ENCODE data around the gene TOR4A. TPM values are rescaled to one million over a fixed set of nuclear protein-coding genes. Genes with fewer than 3 reads are reported as not detected.
A peak's percentile ranks its signal among the peaks of the same experiment; 100 is the strongest.

TOR4A gene
- total RNA-seq, 2 donors from 2014 or later, result 14.2 to 18.9 TPM

DNA sequence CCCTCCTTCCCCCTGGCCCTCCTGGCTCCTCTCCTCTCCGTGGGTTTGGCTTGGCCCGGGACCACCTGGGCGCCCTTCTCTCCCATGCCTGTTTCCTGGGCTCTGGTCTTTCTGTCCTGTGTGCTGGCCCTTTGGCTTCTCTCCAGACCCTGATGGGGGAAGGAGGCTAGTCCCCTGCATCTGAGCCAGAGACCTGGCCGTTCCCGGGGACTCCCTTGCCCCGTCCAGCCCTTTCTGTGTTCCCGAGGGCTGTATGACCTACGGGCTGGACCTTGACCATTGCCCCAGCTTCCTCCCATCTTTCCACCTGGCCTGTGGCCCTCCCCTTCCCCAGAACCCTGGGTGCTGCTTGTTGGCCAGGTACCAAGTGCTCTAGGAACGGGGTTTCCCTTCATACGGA, 14.0 kb upstream of the TOR4A start:
- H3K9me3 Mint-ChIP-seq, result no peaks in the 10 kb centered on the region
- peaks cover 31% of the 10 kb centered on the region for H3K36me3 Mint-ChIP-seq (ENCODE audit: low read depth)
- no peak overlapping the region for H3K4me3 ChIP-seq (ENCODE audit: low read length)
- H3K27me3 ChIP-seq (ENCODE audit: control insufficient read depth, insufficient read depth, low read length, poor library complexity, severe bottlenecking), result no peaks in the 10 kb centered on the region
- TF ChIP-seq, protein P1, sequence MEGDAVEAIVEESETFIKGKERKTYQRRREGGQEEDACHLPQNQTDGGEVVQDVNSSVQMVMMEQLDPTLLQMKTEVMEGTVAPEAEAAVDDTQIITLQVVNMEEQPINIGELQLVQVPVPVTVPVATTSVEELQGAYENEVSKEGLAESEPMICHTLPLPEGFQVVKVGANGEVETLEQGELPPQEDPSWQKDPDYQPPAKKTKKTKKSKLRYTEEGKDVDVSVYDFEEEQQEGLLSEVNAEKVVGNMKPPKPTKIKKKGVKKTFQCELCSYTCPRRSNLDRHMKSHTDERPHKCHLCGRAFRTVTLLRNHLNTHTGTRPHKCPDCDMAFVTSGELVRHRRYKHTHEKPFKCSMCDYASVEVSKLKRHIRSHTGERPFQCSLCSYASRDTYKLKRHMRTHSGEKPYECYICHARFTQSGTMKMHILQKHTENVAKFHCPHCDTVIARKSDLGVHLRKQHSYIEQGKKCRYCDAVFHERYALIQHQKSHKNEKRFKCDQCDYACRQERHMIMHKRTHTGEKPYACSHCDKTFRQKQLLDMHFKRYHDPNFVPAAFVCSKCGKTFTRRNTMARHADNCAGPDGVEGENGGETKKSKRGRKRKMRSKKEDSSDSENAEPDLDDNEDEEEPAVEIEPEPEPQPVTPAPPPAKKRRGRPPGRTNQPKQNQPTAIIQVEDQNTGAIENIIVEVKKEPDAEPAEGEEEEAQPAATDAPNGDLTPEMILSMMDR (conservative IDR thresholded peaks at IDR 0.05), result no peak
- peaks cover 41% of the 10 kb centered on the region for H3K36me3 ChIP-seq (ENCODE audit: control insufficient read depth, insufficient read depth, low read length)
- DNase-seq, result no peak
- no peaks in the 10 kb centered on the region for H3K9me3 ChIP-seq (ENCODE audit: control insufficient read depth, low read length)
- no peaks in the 10 kb centered on the region for H3K4me1 Mint-ChIP-seq
- no peaks in the 10 kb centered on the region for H3K27me3 Mint-ChIP-seq (ENCODE audit: insufficient read depth)
- no peak overlapping the region for H3K4me3 Mint-ChIP-seq
- WGBS, 2 experiments (ENCODE audit: insufficient coverage in 1 of 2, insufficient read length in 1 of 2), result 82 to 98% methylated on average over 7 to 10 of the region's 10 CpGs
- H3K4me1 ChIP-seq (ENCODE audit: control insufficient read depth, insufficient read depth, low read length), result no peaks in the 10 kb centered on the region
- no peak overlapping the region for H3K27ac Mint-ChIP-seq
- H3K27ac ChIP-seq (ENCODE audit: low read depth, low read length), result no peak overlapping the region
- no peak overlapping the region for H3K9ac ChIP-seq (ENCODE audit: extremely low read depth, low read length, poor library complexity, severe bottlenecking)

DNA sequence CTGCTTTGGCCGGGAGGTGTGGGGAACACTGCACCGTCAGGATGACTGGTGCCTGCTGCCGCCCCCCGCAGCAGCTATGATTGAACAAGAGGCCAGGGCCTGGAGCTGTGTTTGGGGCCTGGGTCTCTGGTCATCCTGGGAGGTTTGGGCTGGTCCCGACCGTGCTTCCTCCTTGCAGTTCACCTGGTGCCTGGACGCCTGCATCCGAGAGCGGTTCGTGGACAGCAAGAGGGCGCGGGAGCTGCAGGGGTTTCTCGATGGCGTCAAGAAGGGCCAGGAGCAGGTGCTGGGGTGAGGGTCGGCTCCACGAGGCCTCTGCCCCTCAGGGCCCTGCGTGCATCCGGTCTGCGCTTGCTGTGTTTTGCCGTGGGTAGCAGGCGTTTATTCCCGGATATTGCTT, 13.5 kb upstream of the TOR4A start:
- 93 to 95% methylated on average over 19 to 22 of the region's 22 CpGs for whole genome bisulfite sequencing, 2 experiments (ENCODE audit: insufficient coverage in 1 of 2, insufficient read length in 1 of 2)
- TF ChIP-seq, protein P1 (conservative IDR thresholded peaks at IDR 0.05), result no peak

DNA sequence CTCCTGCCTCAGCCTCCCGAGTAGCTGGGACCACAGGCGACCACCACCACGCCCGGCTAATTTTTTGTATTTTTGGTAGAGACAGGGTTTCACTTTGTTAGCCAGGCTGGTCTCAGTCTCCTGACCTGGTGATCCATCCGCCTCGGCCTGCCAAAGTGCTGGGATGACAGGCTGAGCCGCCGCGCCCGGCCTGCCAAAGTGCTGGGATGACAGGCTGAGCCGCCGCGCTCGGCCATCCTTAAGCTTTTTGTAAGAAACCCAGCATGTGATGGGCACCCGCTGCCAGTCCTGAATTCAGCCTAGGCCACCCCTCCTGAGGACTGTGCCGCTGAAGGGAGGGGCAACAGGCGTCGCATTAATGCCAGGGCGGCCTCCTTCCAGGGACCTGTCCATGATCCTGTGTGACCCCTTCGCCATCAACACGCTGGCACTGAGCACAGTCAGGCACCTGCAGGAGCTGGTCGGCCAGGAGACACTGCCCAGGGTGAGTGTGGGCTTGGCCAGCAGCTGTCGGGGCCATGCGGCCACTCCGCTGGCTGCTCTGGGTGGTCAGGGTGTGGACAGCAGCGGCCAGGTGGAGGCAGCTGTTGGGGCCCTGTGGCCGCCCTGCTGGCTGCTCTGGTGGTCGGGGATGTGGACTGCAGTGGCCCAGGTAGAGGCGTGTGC, 11.9 kb upstream of the TOR4A start:
- Mint-ChIP-seq H3K27ac (no peak overlapping the region), H3K36me3 (ENCODE audit: low read depth) (peaks cover 37% of the 10 kb centered on the region), H3K27me3 (ENCODE audit: insufficient read depth) (no peaks in the 10 kb centered on the region), H3K4me3 (no peak overlapping the region), H3K9me3 (no peaks in the 10 kb centered on the region), H3K4me1 (no peaks in the 10 kb centered on the region)
- Histone ChIP-seq H3K4me1 (ENCODE audit: control insufficient read depth, insufficient read depth, low read length) (no peaks in the 10 kb centered on the region), H3K27ac (ENCODE audit: low read depth, low read length) (no peak overlapping the region), H3K9me3 (ENCODE audit: control insufficient read depth, low read length) (no peaks in the 10 kb centered on the region), H3K36me3 (ENCODE audit: control insufficient read depth, insufficient read depth, low read length) (peaks cover 47% of the 10 kb centered on the region), H3K9ac (ENCODE audit: extremely low read depth, low read length, poor library complexity, severe bottlenecking) (no peak overlapping the region), H3K4me3 (ENCODE audit: low read length) (no peak overlapping the region), H3K27me3 (ENCODE audit: control insufficient read depth, insufficient read depth, low read length, poor library complexity, severe bottlenecking) (no peaks in the 10 kb centered on the region)
- peak; percentile 40 for DNase-seq
- WGBS, 2 experiments (ENCODE audit: insufficient coverage in 1 of 2, insufficient read length in 1 of 2), result 92 to 93% methylated on average over 22 to 29 of the region's 29 CpGs
- TF ChIP-seq, protein P1 (conservative IDR thresholded peaks at IDR 0.05), result no peak

More for the DNA sequence above, 13.5 kb upstream of the TOR4A start:
- peaks cover 41% of the 10 kb centered on the region for H3K36me3 ChIP-seq (ENCODE audit: control insufficient read depth, insufficient read depth, low read length)
- Mint-ChIP-seq H3K4me1 (no peaks in the 10 kb centered on the region), H3K9me3 (no peaks in the 10 kb centered on the region), H3K27me3 (ENCODE audit: insufficient read depth) (no peaks in the 10 kb centered on the region), H3K36me3 (ENCODE audit: low read depth) (peaks cover 31% of the 10 kb centered on the region), H3K4me3 (no peak overlapping the region), H3K27ac (no peak overlapping the region)
- H3K27me3 ChIP-seq (ENCODE audit: control insufficient read depth, insufficient read depth, low read length, poor library complexity, severe bottlenecking), result no peaks in the 10 kb centered on the region
- H3K27ac ChIP-seq (ENCODE audit: low read depth, low read length), result no peak overlapping the region
- no peak overlapping the region for H3K9ac ChIP-seq (ENCODE audit: extremely low read depth, low read length, poor library complexity, severe bottlenecking)
- DNase-seq, result no peak
- no peaks in the 10 kb centered on the region for H3K4me1 ChIP-seq (ENCODE audit: control insufficient read depth, insufficient read depth, low read length)
- H3K9me3 ChIP-seq (ENCODE audit: control insufficient read depth, low read length), result no peaks in the 10 kb centered on the region
- H3K4me3 ChIP-seq (ENCODE audit: low read length), result no peak overlapping the region

Data from endodermal cell (in vitro differentiated cells).